ENCODE results near the gene INSR.

DNA sequence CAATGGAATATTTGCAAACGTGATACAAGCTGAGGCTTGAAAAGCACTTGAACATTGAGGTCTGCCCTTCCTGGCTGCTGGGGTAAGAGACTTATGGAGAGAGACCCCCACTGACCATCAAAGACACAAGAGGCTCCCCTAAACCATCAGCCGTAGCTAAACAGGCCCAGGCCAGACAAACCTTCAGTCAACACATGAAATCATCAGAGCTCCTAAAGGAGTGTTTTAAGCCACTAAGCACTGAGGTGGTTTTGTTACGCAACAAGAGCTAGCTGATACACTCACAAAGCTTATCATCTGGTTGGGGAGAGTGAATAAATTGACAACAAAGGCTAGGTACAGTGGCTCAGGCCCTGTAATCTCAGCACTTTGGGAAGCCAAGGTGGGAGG lies 114.3 kb downstream of the INSR start:
- TF ChIP-seq, protein P1, sequence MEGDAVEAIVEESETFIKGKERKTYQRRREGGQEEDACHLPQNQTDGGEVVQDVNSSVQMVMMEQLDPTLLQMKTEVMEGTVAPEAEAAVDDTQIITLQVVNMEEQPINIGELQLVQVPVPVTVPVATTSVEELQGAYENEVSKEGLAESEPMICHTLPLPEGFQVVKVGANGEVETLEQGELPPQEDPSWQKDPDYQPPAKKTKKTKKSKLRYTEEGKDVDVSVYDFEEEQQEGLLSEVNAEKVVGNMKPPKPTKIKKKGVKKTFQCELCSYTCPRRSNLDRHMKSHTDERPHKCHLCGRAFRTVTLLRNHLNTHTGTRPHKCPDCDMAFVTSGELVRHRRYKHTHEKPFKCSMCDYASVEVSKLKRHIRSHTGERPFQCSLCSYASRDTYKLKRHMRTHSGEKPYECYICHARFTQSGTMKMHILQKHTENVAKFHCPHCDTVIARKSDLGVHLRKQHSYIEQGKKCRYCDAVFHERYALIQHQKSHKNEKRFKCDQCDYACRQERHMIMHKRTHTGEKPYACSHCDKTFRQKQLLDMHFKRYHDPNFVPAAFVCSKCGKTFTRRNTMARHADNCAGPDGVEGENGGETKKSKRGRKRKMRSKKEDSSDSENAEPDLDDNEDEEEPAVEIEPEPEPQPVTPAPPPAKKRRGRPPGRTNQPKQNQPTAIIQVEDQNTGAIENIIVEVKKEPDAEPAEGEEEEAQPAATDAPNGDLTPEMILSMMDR (IDR thresholded peaks at IDR 0.05) = no peak
- TF ChIP-seq ZBTB21 (CRISPR knock-in tag; IDR thresholded peaks at IDR 0.05; ENCODE audit: borderline replicate concordance) (no peak), GABPB1 (CRISPR knock-in tag; IDR thresholded peaks at IDR 0.05) (no peak), ZNF121 (CRISPR knock-in tag; IDR thresholded peaks at IDR 0.05) (no peak), ZNF263 (CRISPR knock-in tag; IDR thresholded peaks at IDR 0.05; ENCODE audit: low read depth) (no peak)
- TF ChIP-seq, protein P2, sequence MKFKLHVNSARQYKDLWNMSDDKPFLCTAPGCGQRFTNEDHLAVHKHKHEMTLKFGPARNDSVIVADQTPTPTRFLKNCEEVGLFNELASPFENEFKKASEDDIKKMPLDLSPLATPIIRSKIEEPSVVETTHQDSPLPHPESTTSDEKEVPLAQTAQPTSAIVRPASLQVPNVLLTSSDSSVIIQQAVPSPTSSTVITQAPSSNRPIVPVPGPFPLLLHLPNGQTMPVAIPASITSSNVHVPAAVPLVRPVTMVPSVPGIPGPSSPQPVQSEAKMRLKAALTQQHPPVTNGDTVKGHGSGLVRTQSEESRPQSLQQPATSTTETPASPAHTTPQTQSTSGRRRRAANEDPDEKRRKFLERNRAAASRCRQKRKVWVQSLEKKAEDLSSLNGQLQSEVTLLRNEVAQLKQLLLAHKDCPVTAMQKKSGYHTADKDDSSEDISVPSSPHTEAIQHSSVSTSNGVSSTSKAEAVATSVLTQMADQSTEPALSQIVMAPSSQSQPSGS (CRISPR knock-in tag; IDR thresholded peaks at IDR 0.05; ENCODE audit: borderline replicate concordance, low read depth) = no peak

Data from WTC11 (cell line).